ENCODE measurements around the gene UCK1.
"Not testable (repeated sequence)": the region's sequence is repeated elsewhere in the genome, so short reads cannot be mapped to it uniquely, and the experiment has no call there.

Gene UCK1

DNA sequence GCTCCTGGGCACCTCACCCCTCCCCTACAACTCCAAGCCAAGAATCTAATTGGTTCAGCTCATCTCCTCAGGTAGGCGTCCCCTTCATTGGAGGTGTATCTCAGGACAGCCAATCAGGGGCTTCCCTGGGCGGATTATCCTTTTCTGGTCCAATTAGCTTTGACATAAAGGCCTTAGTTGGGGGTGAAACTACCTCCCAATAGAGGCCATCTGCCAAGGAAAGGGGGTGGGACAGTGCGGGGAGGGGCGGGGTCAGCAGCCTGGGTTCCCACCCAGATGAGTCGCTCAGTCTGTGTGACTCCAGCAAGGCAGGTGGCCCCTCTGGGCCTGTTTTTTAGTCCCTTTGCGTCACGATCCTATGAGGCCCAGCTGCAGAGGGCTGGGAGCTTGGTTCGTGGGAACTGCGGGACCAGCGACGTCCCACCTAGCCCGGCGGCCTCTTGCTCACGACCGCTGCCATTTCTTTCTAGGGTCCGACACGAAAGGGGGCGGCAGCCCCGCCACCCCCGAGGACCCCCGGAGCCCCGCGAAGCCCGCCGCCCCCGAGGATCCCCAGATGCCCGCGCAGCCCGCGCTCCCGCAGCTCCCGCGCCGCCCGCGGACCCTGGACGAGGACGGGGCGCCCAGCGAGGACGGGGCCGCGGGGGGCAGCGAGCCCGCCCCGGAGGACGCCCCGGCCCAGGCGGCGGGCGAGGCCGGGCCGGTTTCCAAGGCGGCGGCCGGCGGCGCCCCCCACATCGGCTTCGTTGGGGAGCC lies 23.2 kb upstream of the UCK1 start:
- DNase-seq (ENCODE audit: low read depth), result no peak

DNA sequence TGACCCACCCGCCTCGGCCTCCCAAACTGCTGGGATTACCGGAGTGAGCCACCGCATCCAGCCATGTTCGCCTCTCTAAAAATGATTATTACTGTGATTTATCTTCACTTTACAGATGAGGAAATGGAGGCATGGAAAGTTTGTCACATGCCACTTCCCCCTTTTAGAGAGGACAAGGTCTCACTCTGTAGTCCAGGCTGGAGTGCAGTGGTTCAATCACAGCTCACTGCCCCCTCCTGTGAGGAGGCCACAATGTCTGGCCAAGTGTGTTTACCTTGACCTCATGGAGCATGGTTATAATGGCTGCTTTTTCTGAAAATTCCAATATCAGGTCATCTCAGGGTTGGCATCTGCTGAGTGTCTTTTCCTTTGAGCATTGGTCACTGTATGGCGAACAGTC lies 21.0 kb upstream of the UCK1 start:
- DNase-seq (ENCODE audit: low read depth), result no peak

DNA sequence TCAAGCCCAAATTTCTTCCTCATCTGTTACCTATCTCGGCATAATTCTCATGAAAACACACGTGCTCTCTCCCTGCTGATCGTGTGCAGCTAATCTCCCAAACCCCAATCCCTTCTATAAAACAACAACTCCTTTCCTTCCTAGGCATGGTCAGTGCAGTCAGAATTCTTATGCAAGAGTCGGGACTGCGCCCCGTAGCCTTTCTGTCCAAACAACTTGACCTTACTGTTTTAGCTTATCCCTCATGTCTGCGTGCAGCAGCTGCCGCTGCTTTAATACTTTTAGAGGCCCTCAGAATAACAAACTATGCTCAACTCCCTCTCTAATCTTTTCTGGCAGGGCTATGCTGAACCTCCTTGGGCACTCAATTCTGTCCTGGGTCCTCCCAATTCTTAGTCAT lies 19.4 kb upstream of the UCK1 start:
- not testable (repeated sequence) for DNase-seq (ENCODE audit: low read depth)

DNA sequence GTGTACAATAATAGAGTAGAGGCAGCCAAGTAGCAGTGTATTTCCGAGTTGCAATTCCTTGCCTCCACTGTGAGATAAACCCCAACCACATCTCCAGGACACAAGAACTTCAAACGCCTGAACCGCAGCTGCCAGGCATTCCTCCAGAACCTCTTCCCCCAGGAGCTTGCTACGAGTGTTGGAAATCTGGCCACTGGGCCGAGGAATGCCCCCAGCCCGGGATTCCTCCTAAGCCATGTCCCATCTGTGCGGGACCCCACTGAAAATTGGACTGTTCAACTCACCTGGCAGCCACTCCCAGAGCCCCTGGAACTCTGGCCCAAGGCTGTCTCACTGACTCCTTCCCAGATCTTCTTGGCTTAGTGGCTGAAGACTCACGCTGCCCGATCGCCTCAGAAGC lies 18.1 kb upstream of the UCK1 start:
- DNase-seq (ENCODE audit: low read depth), result not testable (repeated sequence)

DNA sequence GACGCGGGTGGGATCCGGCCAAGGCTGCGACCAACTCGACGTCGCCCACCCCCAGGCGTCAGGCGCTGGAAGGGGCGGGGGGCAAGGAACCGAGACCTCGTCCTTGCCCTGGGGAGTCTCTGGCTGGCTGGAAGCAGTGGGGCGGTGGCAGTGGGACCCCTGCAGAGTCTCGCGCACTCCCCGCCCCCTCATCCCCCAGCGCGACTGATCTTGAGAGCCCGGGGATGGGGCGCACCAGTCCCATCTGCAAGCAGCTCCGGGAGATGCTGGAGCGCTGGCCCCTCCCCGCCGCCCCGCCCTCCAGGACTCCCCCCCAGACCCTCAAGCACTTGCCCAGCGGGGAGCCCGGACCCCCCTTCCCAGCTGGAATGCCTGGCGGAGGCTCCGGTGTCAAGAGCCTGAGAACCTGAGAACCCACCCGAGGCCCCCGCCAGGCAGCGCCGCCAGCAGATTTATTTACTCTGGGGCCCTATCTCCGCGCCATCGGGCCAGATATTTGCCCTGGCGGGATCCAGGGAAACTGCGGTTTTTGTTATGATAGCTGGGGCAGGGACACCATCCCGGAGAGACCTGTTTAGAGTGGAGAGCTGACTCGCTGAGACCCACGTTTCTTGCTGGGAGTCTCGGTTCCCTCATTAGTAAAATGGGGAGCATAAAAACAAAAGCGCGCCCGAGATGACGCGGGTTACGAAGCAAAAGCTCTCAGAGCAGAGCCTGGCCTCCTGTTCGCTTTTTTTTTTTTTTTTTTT lies 15.4 kb upstream of the UCK1 start:
- no peak for DNase-seq (ENCODE audit: low read depth)

DNA sequence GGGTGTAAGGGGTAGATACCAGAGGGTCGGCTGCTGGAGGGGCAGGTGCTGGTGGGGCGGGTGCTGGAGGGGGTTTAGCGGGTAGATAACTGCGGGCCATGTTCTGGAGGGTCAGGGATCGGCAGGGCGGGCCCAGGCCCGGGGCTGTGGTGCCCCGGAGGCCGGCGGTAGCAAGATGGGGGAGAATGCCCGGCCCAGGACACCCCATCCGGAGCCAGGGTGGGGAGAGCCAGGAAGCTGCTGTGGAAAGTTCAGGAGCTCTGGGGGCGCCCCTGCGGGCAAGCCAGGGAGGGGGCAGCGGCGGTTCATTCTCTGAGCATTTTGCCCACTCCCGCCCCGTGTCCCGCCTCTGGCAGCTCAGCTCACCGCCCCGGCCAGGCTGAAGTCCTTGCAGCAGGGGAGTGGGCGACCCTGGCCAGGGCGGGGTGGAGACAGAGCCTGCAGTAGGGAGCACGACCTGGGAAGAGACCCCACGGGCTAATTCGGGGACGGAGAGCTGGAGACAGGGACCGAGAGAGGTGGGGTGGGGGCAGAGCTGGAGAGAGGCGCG lies 14.8 kb upstream of the UCK1 start:
- DNase-seq (ENCODE audit: low read depth), result no peak

DNA sequence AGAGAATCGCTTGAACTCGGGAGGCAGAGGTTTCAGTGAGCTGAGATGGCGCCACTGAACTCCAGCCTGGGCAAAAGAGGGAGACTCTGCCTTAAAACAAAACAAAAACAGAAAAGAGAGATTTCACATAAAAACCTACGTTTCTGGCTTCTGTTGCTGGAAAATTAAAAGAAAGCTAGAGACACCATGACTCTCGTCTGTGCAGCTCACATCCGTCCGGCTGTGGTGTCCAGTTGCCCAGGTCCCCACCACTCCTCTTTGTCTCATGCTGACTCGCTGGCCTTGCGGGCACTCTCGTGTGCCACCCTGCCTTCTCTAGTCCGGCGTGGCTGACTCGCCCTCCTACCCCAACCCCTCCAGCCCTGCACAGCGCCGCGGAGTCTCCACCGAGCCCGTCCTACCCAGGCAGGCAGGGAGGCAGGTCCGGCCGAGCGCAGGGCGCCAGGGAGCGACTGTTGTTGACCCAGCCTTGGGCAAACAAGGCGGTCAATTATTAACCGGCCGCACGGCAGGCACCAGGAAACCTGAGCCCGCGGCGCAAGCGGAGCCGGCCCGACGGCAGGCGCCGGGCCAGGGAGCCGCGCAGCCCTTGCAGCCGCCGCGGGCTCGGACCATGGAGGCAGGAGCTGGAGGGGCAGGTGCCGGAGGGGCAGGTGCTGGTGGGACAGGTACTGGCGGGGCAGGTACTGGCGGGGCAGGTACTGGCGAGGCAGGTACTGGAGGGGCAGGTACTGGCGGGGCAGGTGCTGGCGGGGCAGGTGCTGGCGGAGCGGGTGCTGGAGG lies 14.1 kb upstream of the UCK1 start, which contains the start of gene PRRT1B:
Gene PRRT1B, plus strand, starts transcription at position 521 of the 783 bp plus-strand sequence. Its CDS starts 93 bp downstream, at position 614.
- no peak for DNase-seq (ENCODE audit: low read depth)

DNA sequence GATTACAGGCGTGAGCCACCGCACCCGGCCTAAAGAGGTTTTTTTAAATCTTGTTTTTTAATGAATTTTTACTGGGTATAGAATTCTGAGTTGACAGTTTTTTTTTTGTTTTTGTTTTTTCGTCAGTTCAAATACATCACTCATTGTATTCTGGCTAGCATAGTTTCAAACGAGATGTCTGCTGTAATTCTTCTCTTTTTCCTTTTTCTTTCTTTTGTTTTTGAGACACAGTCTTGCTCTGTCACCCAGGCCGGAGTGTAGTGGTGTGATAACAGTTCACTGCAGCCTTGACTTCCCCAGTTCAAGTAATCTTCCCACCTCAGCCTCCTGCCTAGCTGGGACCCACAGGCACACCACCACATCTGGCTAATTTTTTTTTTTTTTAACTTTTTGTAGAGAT lies 12.1 kb upstream of the UCK1 start:
- DNase-seq (ENCODE audit: low read depth), result no peak

DNA sequence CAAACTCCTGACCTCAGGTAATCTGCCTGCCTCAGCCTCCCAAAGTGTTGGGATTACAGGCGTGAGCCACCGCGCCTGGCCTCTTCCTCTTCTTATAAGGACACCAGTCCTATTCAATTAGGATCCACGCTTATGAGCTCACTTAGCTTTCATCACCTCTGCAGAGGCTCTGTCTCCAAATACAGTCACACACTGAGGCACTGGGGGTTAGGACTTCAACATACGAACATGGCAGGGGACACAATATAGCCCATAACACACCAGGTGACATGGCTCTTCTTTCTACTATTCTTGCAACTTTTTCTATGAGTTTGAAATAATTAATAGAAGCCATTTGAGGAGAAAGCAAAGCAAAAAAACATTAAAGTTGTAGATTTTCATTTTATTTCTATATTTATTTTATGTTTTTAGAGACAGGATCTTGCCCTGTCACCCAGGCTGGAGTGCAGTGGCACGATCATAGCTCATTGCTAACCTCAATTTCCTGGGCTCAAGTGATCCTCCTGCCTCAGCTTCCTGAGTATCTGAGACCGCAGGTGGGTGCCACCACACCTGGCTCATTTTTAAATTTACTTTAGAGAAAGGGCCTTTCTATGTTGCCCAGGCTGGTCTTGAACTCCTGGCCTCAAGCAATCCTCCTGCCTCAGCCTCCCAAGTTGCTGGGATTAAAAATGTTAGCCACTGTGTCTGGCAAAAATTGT lies 8.3 kb upstream of the UCK1 start:
- no peak for DNase-seq (ENCODE audit: low read depth)

DNA sequence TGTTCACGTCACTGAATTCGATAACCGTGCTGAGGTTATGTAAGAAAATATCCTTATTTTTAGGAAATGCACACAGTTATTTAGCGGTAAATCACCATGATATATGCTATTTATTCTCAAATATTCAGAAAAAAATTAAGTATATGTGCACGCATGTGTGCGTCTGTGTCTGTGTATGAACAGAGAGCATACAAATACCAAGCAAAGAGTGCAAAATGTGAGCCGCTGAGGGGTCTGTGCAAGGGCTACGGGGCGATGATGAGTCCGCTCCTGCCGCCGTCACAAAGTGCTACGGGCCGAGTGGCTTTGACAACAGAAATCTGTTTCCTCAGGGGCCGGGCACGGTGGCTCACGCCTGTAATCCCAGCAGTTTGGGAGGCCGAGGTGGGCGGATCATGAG lies 6.9 kb upstream of the UCK1 start:
- DNase-seq (ENCODE audit: low read depth), result no peak

DNA sequence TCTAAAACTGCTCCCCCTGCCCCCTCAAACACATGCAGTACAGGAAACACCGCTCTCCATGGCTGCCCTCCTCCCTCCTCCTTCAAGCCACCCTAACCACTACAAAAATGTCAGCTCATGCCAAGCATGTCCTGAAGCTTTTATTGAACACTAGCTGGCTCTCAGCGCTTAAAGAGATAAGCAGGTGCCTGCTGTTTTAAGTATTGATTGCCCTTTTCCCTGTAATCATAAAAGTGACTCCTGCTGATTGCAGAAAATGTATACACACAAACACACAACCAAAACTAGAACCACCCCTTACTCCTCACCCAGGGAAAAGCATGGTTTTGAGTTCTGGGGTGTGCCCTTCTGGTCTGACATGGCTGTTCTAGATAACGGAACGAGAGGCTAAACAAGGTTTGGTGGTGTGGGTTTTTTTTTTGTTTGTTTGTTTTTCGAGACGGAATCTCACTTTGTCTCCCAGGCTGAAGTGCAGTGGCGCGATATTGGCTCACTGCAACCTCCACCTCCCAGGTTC lies 3.7 kb upstream of the UCK1 start:
- DNase-seq (ENCODE audit: low read depth), result no peak

DNA sequence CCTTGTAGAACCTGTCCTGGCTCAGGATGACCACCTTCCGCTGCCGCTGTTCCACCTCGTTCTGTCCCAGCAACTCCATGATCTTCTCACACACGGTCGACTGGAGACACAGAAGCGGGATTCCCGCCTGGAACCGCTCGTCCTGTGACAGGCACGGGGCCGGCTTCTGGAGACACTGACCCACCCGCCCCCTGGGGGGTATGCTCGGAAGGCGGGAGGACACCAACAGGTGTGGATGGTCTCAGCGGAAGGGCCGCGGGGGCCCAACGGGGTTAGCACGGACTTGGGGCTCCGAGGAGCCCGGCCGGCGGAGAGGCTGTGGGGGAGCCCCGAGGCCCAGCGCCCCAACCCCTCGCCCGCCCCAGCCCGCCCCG lies 530 bp downstream of the UCK1 start:
- DNase-seq (ENCODE audit: low read depth), result peak; percentile 15

DNA sequence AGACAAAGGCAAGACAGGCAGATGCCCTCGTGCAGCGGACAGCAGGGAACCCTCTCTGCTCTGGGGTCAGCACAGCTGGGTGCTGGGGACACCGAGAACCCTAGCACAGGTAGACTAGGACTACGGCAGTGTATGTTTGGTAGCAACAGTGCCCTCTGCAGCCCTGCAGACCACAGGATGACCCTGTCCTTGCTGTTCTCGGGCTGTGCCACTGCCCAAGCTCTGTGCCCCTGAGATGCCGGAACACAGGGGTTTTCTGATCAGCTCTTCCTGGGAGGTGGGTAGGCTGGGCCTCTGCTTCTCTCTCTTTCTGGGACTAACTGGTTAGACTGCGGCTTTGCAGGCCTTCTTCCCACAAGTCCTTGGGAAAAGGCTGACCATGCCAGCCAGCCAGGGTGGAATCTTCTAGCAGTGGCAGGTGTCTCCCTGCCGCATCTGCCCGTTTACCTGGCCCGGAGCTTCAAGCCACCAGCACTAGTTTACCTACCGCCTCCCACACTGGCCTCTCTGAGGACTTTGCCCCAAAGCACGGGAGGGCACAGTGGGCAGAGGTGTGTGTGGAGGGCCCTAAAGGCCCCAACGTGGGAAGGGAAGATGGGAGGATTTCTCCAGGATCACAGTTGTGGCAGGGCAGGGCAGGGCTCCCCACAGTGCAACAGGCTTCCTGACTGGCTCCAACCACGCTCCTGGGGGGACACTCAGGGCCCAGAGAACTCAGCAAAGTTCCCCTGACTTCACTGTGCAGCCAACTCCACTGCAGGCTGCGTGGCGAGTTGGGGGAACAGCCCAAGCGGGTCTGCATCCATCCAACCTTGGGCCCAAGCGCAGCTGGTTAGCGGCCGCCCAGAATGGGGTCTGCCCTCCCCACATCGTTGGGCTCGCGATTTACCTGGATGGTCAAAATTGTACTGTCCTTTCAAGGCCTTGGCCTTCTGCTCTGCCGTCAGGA lies 1.2 kb downstream of the UCK1 start:
- DNase-seq (ENCODE audit: low read depth), result no peak

DNA sequence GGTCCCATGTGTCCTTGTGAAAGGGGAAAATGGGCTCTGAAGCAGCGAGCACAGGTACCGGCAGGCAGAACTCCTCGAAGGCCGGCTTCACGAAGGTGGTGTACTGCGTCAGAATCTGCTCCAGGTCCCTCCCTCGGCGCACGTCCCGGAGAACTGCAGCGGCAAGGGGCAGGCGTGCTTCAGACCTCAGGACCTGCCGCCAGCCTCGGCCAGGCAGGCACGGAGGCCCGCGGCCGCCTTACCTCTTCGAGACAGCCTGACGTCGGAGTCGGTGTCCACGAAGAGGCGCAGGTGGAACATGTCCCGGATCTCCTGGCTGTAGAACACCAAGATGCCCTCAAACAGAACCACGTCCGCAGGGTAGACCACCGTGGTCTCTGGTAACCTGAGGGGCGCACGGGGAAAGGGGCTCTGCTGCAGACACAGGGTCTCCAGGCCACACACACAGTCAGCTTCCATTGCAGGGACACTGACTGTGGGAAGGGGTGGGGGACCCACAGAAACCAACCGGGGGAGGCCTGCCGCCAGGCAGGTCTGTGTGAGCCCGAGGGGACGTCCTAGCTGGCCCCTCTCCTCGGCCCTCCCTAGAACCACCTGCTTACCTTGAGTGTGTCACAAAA lies 2.1 kb downstream of the UCK1 start:
- no peak for DNase-seq (ENCODE audit: low read depth)

DNA sequence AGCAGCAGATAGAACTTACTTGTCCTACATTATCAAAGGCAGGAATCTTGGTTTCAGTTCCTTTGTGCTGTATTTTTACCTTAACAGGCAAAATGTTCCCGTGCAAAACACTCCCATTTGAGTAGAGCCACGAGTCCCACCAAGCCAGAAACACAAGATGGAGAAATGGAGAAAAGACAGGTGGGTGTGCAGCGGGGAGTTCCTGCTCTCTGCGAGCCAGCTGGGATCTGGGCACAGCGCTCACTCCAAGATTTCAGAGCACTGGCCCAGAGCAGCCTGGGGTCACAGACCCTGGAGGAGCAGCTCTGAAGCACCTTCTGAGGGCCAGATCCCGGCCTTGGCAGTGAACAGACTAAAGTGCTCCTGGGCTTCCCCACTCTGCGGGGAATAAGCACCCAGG lies 2.9 kb downstream of the UCK1 start:
- no peak for DNase-seq (ENCODE audit: low read depth)

DNA sequence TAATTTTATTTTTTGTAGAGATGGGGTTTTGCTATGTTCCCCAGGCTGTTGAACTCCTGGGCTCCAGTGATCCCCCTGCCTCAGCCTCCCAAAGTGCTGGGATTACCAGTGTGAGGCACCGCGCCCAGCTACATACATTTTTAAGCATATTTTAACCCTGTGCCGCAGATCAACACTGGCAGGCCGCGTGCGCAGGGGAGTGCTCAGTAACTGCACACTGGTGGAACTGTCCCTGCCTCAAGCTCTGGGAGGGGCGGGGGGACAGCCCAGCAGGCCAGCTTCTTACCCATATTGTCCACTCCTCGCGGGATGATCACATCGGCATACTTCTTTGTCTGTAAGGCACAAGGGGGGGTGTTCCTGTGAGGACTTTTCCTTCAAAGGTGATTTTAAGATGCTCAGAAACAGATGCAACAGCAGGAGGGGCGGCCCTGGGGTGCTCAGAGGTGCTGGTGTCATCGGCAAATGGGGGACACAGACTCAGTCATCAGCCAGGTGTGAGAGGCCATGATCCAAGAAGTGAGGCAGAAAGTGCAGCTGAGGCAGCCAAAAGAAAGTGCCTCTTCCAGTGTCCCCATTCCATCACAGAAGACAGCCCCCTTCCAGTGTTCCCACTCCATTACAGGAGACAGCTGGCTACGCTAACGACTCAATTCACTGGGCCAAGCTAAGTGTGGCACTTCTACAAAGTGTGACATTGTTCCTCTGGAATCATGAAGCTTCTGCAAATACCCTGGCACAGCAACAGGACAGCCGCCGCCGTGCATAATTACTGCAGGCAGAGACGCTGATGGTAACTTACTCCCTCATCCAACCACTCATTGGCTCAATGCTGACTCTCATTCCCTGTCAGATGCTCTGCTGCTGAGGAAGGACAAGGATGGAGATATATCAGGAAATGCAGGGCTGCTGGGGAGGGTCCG lies 5.2 kb downstream of the UCK1 start:
- DNase-seq (ENCODE audit: low read depth), result no peak

DNA sequence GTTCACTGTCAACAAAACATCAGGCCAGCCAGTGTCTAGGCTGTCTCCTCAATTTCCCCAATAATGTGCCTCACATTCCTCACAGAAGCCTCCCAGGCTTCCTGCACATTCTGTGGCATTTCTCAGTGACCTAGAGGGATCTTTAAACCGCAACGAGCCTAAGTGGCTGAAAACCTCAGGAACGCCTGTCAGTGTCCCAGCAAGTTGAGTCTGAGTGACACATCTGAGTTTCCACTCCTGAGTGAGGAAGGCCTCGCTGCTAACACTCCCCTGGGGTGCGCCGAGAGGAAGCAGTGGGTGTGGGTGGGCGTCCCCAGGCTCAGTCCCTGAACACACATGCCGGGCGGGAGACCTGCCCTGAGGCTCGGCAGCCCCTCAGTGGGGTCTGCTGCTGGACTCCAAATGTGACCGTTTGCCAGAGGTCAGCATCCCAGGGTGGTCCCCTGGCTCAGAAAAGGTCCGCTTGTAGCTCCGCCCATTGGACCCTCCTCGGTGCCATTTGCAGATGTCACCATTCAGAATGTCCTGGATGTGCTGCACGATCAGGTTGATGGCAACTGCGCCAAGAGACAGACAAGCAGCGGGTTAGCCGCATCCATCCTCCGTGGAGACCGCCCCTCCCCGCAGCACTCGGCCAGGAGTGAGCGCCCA lies 6.3 kb downstream of the UCK1 start:
- DNase-seq (ENCODE audit: low read depth), result no peak
